Neural crest cell (in vitro differentiated cells): ENCODE measurements around the gene DIS3. TPM values are rescaled to one million over a fixed set of nuclear protein-coding genes. Genes with fewer than 3 reads are reported as not detected.

Source experiments
- DNase-seq: peaks from one replicate; pipeline ENCODE4 v3.0.0; 2021; ENCODE audit warnings: low read depth, mixed read lengths, low spot score
- H3K27ac Mint-ChIP-seq: one replicate; pipeline ENCODE4 v1.8.0; 2021; ENCODE audit warnings: mild to moderate bottlenecking, mixed read lengths; ENCODE audit not compliant: unreplicated experiment
- H3K27me3 Mint-ChIP-seq: 2 replicates; pipeline ENCODE4 v1.8.0; 2021; ENCODE audit warnings: low read depth, mild to moderate bottlenecking, mixed read lengths
- H3K36me3 Mint-ChIP-seq: 2 replicates; pipeline ENCODE4 v1.8.0; 2021; ENCODE audit warnings: low read depth, mild to moderate bottlenecking, mixed read lengths
- H3K4me1 Mint-ChIP-seq: 2 replicates; pipeline ENCODE4 v1.8.0; 2021; ENCODE audit warnings: mixed read lengths
- H3K4me3 Mint-ChIP-seq: one replicate; pipeline ENCODE4 v1.8.0; 2021; ENCODE audit warnings: mild to moderate bottlenecking, mixed read lengths
- H3K9me3 Mint-ChIP-seq: 2 replicates; pipeline ENCODE4 v1.8.0; 2021; ENCODE audit warnings: mixed read lengths
- CTCF ChIP-seq: fragments of 200-600 bp; sonication (generic); conservative IDR thresholded peaks from 2 replicates; pipeline ENCODE4 v1.5.0; 2021; ENCODE audit warnings: antibody characterized with exemption, mild to moderate bottlenecking
- total RNA-seq: library from RNA; stranded (reverse); gene quantifications from 2 replicates; pipeline ENCODE4 v1.2.1, GENCODE V29; 2021

Gene DIS3
- total RNA-seq, 1 donor from 2014 or later = 31.1 TPM

GRCh38 chr13:72716776-72717175 lies 64.9 kb downstream of the DIS3 start:
- no peak for TF ChIP-seq CTCF
- H3K36me3 Mint-ChIP-seq = peaks cover 67% of the 10 kb centered on the region
- no peak overlapping the region for H3K4me3 Mint-ChIP-seq
- no peak for DNase-seq
- no peaks in the 10 kb centered on the region for H3K27me3 Mint-ChIP-seq
- H3K4me1 Mint-ChIP-seq = no peaks in the 10 kb centered on the region
- H3K9me3 Mint-ChIP-seq = peaks cover 5% of the 10 kb centered on the region
- H3K27ac Mint-ChIP-seq = no peak overlapping the region

Other genes with a start within 250 kb of the DIS3 start
- 18.4 and 19.0 TPM in 2 replicates for gene MZT1, start 54.3 kb downstream of the DIS3 start, total RNA-seq
- gene BORA, start 54.0 kb downstream of the DIS3 start, total RNA-seq = 17.6 and 18.5 TPM in 2 replicates
- gene PIBF1, start 233 bp upstream of the DIS3 start, total RNA-seq = 21.5 and 24.7 TPM in 2 replicates